ENCODE measurements around the gene PTGIS.

PTGIS gene

DNA sequence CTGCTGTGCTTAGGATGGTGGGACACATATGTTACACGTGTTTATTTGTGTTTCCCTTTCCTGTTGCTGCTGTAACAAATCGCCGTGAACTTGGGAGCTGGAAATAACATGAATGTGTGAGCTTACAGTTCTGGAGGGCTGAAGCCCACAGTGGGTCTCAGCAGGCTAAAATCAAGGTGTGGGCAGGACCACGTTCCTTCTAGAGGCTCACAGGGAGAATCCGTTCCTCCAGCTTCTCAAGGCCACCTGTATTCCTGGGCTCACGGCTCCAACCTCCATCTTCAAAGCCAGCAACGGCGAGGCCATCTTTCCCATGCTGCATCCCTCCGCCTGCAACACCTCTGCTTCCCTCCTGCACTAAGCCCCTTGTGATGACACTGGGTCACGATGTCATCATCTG lies 27.4 kb upstream of the PTGIS start:
- DNase-seq: no peak

- no peak for DNase-seq
Measured at GRCh38 chr20:49594931-49595315, 27.0 kb upstream of the PTGIS start.

DNA sequence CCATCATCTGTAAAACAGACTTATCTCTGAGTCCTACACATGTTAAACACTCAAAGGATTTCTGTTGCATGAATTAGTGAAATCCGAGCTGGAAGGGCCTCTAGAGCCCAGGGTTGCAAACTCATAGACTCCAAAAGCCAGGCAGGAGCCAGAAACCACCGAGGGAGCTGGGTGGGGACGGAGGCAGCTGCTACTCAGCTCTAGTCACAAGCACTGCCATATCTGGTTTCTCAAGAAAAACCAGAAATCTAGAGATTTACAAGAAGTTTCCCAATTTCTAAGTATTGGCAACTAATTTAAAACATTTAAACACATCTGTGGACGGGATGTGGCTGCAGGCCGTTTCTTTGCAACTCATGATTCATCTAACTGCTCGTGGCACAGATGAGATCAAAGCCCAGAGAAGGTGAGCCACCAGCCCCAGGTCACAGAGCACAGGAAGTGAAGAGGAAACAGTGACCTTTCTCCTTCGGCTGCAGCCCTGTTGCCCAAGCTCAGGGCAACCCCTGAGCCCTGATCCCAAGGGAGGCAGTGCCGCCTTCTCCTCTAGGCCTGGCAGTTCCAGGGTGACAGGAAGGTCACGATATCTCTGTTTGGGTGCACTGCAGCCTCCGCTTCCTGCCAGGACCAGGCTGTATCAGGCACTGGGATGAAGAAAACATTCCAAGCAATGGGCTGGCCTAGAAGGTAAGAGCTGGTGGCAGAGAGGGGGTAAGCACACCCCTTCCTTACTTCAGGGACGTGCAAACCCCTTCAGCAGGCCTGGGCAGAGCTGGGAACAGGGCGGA lies 26.4 kb upstream of the PTGIS start:
- DNase-seq: peak; percentile 54

DNA sequence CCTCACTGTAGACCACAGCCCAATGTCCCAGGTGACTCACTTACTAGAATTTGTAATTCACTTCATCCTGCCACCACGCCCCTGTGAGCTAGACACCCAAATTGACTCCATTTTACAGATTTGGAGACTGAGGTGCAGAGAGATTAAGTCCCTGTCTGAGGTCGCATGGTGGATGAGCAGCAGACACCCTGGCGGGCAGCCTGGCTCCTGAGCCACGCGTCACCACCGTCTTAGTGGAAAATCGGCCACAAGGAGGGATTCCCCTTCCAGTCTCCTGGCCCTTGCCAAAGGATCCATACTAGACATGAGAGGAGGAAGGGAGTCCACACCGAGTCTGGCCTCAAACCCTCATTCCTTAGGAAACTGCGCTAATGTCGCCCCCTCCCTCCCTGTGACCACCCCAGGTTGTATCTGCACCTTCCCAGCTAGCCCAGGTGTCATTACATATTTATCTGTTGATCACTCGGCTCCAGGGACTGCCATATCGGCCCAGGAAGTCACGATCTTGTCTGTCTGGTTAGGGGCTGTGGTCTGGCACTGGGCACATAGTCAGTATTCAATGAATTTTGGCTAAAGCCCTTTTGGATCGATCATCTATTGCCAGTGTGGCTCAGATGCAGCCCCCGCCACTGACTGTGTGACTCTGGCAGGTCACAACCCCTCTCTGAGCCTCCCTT lies 25.7 kb upstream of the PTGIS start:
- DNase-seq: no peak

DNA sequence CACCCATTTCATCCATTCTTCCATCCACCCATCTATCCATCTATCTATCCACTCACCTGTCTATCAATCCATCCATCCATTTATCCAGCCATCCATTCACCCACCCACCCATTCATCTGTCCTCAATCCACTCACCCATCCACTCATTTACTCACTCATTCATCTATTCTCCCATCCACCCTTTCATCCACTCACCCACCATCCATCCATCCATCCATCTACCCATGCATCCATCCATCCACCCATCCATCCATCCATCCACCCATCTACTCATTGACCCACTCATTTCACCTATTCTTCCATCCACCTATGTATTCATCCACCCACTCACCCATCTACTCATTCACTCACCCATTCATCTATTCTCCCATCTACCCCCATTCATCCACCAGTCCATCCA lies 24.2 kb upstream of the PTGIS start:
- DNase-seq: no peak

DNA sequence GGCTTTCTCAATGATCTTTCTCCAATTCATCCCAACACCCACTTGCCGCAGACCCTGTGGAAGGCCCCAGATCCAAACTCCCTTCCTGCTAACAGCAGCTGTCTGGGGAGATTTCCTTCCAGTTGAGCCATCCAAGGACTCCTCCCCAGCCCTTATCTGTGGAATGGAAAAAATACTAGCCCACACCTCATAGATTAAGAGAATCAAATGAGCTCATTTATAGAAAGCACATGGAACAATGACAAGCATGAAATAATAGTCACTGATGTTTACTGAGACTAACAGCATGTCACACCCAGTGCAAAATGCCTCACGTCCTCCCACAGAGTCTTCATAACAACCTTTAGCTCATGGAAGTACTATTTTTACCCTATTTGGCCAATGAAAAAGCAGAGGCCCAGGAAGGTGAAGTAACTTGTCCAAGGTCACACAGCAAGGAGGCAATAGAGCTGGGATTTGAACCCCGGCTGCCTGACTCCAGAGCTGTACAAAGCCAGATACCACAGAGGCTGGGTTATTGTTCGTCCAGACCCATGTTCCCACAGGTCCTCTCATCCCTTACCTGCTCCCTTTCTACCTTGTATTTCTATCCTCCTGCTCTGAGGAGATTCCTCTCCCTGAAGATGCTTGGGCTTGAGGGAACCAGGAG lies 23.4 kb upstream of the PTGIS start:
- DNase-seq: no peak

DNA sequence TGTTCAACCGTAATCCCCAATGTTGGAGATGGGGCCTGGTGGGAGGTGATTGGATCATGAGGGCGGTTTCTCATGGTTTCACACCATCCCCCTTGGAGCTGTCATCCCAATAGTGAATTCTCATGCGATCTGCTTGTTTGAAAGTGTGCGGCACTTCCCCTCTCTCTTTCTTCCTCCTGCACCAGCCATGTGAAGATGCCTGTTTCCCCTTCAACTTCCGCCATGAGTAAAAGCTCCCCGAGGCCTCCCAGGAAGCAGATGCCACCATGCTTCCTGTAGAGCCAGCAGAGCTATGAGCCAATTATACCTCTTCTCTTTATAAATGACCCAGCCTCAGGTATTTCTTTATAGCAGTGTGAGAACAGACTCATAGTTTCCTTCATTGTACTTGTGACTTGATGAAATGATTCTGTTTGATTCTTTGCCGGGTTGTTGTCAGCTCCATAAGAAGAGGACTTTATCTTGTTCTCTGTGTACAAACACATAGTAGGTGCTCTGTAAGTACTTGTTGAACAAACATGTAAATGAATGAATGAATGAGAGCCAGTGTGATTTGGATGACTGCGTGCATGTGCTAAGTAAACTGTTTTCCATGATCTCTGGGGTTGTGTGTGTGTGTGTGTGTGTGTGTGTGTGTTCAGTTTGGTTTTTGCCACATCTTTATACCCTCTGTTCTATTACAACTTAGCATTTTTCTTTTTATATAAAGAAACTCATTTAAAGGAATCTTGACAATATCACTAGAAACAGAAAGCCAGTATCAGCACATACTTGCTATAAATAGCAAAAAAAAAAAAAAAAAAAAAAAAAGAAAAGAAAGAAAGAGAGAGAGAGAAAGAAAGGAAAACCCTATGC lies 22.5 kb upstream of the PTGIS start:
- no peak for DNase-seq

GRCh38 chr20:49589747-49590146 lies 21.8 kb upstream of the PTGIS start:
- no peak for DNase-seq

- DNase-seq: peak; percentile 82
Measured at GRCh38 chr20:49587111-49587570, 19.2 kb upstream of the PTGIS start.

DNA sequence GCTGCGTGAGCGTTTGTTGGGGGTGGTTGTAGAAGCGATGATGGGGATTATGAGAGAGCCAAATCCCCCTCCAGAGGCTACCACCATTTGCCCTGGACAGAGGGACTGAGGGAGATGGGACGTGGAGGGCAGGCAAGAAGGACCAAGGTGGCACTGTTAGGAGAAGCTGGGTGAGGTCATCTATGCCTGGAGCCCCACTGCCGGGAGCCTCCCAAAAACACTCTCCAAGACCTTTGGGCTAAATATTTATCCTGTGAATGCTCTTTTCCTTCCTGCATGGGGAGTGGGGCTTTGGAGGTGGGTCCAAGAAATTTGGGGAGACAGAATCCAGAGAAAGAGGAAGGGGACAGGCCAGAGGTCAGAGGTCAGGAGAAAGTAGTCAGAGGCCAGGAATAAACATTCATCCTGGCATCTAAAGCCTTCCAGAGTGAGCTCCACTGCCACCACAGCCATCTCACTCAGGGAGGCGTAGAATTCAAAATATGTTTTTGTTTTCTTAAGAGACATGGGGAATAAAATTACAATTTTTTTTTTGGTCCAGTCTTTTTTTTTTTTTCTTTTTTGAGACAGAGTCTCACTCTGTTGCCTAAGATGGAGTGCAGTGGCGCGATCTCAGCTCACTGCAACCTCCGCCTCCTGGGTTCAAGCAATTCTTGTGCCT lies 17.8 kb upstream of the PTGIS start:
- no peak for DNase-seq

- DNase-seq: no peak
Measured at GRCh38 chr20:49584418-49585382, 16.8 kb upstream of the PTGIS start.

GRCh38 chr20:49583669-49584417 lies 15.9 kb upstream of the PTGIS start:
- DNase-seq: peak; percentile 59

DNA sequence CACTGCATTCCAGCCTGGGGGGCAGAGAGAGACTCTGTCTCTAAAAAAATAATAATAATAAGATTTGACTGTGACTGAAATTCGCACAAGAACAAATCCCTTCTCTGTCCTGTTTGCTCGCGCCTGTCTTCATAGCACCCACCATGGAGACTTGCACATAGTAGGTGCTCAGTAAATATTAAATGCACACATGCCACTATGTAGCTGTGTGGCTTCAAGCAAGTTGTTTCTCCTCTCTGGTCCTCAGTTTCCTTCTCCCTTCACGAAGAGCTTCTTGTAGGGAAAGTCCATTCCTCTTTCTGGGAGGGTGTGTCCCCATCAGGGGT lies 15.4 kb upstream of the PTGIS start:
- no peak for DNase-seq

DNA sequence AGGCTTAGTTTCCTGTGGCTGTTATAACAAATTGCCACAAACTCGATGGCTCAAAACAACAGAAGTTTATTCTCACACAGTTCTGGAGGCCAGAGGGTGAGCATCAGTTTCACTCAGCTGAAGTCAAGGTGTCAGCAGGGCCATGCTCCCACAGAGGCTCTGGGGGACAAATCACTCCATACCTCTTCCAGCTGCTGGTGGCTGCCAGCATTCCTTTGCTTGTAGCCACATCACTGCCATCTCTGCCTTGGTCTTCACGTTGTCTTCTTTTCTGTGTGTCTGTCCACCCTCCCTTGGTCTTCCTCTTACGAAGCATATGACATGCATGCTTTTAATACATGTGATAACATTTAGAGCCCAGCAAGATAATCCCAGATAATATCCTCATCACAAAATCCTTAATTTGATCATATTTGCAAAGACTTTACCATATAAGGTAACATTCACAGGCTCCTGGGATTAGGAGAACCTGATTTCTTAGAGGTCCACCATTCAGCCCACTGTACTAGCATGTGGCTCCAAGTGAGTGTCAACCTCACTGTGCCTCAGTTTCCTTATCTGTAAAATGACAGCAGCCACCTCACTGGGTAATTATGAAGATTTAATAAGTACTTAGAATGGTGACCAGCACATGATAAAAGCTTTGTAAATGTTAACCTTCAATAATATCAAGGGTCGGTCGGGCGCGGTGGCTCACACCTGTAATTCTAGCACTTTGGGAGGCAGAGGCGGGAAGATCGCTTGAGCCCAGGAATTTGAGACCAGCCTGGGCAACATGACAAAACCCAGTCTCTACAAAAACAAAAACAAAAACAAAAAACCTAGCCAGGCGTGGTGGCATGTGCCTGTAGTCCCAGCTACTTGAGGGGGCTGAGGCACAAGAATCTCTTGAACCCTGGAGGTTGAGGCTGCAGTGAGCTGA lies 14.7 kb upstream of the PTGIS start:
- no peak for DNase-seq

- DNase-seq: no peak
Measured at GRCh38 chr20:49581482-49581881, 13.5 kb upstream of the PTGIS start.

- no peak for DNase-seq
Measured at GRCh38 chr20:49580813-49581174, 12.9 kb upstream of the PTGIS start.

DNA sequence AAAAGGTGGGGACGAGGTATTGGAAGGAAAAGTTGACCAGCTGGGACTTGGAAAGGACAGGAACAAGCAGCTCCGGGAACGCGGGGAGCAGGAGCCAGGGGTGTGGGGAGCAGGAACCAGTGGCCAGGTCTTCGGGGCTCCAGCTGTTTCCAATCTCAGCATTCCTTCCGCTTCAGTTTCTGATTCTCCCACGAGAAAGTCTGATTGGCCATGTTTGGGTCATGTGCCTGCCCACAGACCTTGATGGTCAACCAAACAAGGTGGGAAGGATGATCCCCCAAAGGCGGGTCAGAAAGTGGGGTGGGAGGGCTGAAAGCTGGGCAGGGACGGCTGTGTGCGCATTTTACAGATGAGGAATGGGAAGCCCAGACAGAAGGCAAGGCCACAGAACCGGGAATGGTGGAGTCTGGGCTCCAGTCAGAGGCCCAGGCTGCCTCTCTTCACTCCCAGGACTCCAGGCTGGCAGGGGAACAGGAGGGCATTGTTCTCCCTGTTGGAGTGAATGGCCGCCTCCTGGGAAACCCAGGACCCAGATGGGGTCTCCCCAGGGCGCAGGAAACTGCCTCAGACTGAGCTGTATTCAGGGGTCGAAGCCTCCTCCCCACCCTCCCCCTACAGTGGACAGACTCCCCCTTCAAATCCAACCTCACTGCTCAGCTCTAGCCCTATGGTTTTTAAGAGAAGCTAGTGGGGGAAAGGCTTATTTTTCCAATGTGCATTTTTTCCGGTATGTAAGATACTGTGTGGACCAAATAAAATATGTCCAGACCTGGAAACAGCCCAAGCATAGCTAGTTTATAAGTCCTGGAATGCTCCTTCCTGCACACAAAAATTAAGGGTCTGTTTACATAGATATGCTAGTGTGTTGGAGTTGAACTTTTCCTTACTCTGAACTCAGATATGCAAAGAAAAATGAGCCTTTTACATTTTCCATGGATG lies 12.2 kb upstream of the PTGIS start:
- peak; percentile 74 for DNase-seq

- DNase-seq: no peak
Measured at GRCh38 chr20:49579195-49579594, 11.3 kb upstream of the PTGIS start.
